ENCODE data around the gene FCN3. TPM values are rescaled to one million over a fixed set of nuclear protein-coding genes. Genes with fewer than 3 reads are reported as not detected.

FCN3 gene
- polyA plus RNA-seq, 1 experiment: not detected

DNA sequence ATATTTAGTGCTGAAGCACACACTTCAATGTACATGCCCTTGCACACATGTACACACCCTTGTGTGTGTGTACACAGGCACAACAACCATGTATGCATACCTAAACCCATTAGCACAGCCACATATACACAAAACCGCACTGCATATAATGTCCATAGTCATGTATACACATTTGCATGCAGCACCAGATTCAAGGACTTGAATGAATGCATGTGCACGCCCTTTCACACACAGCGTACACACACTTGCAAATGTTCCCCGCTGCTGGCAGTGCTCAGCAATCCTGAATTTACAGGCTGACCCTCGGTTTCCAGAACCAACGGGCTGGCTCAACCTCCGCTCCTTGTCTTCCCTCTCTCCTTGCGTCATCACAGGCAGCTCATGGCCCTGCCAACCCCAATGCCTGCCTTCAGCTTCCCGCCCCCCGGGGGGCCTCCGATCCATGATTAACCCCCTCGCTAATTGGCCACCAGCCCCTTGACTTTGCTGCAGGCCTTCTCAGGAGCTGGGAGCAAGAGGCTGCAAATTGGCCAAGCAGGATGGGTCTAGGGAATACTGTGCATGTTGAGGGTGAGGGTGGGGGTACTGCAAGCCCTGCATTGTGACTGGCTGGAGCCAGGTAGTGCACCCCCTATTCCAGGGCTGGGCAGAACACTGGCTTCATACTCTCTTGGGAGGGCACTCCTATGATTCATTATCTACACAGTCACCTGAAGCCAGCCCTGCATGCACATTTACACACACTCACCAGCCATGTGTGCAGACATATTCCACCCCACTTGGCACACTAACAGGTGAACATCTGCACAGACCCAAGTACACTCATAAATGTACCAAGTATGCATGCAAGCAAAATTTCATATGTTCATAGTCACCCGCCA, 25.7 kb upstream of the FCN3 start:
- no peak overlapping the region for H3K4me3 ChIP-seq (ENCODE audit: low read depth, low read length)
- peaks cover 1% of the 10 kb centered on the region; the same call in 1 of the 2 replicates for H3K36me3 ChIP-seq (ENCODE audit: control insufficient read depth, insufficient read depth, low read length)
- no peaks in the 10 kb centered on the region for H3K27me3 ChIP-seq (ENCODE audit: control insufficient read depth, insufficient read depth, low read length)
- TF ChIP-seq CTCF (IDR thresholded peaks at IDR 0.05; ENCODE audit: insufficient read depth, low read depth, low read length): no peak
- ChIA-PET CTCF (interaction anchor here (1.3 to 11.9 kb wide), 7 partner anchors 12 to 263 kb away, joined by 3 to 353 read pairs (median 7); partner anchors contain the start of gene AHDC1), POLR2A (interaction anchor here (0.6 kb wide), 1 partner anchor 103 kb away, joined by 4 read pairs; no protein-coding TSS in a partner anchor)
- no peak for DNase-seq (ENCODE audit: low read depth)

- POLR2A ChIA-PET: interaction anchor here (0.6 kb wide), 1 partner anchor 103 kb away, joined by 4 read pairs; no protein-coding TSS in a partner anchor
- H3K36me3 ChIP-seq (ENCODE audit: control insufficient read depth, insufficient read depth, low read length): no peaks in the 10 kb centered on the region
- DNase-seq (ENCODE audit: low read depth): no peak
- H3K27me3 ChIP-seq (ENCODE audit: control insufficient read depth, insufficient read depth, low read length): no peaks in the 10 kb centered on the region
- CTCF ChIA-PET: interaction anchor here (0.9 to 11.9 kb wide), 9 partner anchors 11 to 265 kb away, joined by 3 to 353 read pairs (median 6); partner anchors contain the start of gene AHDC1
- H3K4me3 ChIP-seq (ENCODE audit: low read depth, low read length): no peak overlapping the region
- no peak for TF ChIP-seq CTCF (IDR thresholded peaks at IDR 0.05; ENCODE audit: insufficient read depth, low read depth, low read length)
Measured at GRCh38 chr1:27399251-27400025, 24.8 kb upstream of the FCN3 start.

DNA sequence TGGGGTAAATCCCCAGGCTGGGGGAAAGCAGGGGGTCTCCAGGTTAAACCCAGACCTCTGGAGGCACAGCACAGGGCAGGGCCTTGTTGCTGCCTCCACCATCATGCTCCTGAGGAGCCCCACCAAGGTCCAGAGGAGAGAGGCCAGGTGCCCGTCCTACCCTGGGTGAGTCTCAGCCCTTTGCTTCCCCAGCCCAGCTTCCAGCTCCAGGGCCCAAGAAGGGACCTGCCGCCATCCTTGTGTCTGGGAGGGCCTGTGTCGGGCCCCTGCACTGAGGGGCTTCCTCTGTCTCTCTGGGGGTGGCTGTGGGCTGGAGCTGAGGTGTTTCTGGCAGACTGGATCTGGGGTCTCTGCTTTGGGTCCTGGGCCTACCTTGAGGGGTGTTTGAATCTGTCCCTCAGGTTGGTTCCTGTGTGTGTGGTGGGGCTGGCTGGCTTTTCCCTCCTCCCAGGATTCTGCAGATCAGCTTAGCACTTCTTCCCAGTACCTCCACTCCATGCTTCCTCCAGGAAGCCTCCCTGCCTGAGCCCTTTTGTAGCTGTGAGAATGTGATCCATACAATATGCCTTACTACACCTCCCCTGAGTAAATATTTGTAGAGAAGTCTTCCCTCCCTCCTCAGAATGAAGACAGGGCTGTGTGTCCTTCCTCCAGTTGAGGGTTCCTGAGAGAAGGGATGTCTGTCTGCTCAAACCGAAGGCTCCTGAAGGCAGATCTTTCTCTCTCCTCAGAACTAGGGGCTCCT, 24.0 kb upstream of the FCN3 start:
- no peak for DNase-seq (ENCODE audit: low read depth)
- Histone ChIP-seq H3K36me3 (ENCODE audit: control insufficient read depth, insufficient read depth, low read length) (no peaks in the 10 kb centered on the region), H3K27me3 (ENCODE audit: control insufficient read depth, insufficient read depth, low read length) (no peaks in the 10 kb centered on the region), H3K4me3 (ENCODE audit: low read depth, low read length) (no peak overlapping the region)
- TF ChIP-seq CTCF (IDR thresholded peaks at IDR 0.05; ENCODE audit: insufficient read depth, low read depth, low read length): no peak
- CTCF ChIA-PET: interaction anchor here (0.9 to 11.9 kb wide), 14 partner anchors 10 to 353 kb away, joined by 3 to 353 read pairs (median 6); partner anchors contain the start of genes AHDC1 and MAP3K6
- POLR2A ChIA-PET: no interaction called here

GRCh38 chr1:27397749-27398148, 23.1 kb upstream of the FCN3 start:
- no peaks in the 10 kb centered on the region for H3K36me3 ChIP-seq (ENCODE audit: control insufficient read depth, insufficient read depth, low read length)
- H3K4me3 ChIP-seq (ENCODE audit: low read depth, low read length): no peak overlapping the region
- ChIA-PET POLR2A (interaction anchor here (0.6 kb wide), 1 partner anchor 358 kb away, joined by 5 read pairs; no protein-coding TSS in a partner anchor), CTCF (interaction anchor here (0.9 to 11.9 kb wide), 17 partner anchors 10 to 353 kb away, joined by 3 to 353 read pairs (median 5); partner anchors contain the start of genes AHDC1 and MAP3K6)
- no peak for TF ChIP-seq CTCF (IDR thresholded peaks at IDR 0.05; ENCODE audit: insufficient read depth, low read depth, low read length)
- no peak for DNase-seq (ENCODE audit: low read depth)
- no peaks in the 10 kb centered on the region for H3K27me3 ChIP-seq (ENCODE audit: control insufficient read depth, insufficient read depth, low read length)
